LNCAP (cell line): Measurements from ENCODE around the gene TPP1.

Experiments used
- CTCF ChIP-seq: fragments of 450-650 bp; IDR thresholded peaks from 2 replicates; pipeline ENCODE4 v1.5.1; 2017; ENCODE audit warnings: mild to moderate bottlenecking

TPP1 gene

GRCh38 chr11:6619004-6619745 is at the start of gene TPP1:
TSS of gene TPP1 (minus strand) at chr11:6619422. CDS start at chr11:6619400, 22 bp downstream.
- TF ChIP-seq CTCF = no peak

- TF ChIP-seq CTCF = peak; percentile 42; the same call in 1 of the 2 replicates
Measured at GRCh38 chr11:6667733-6668374, 48.6 kb upstream of the TPP1 start.

GRCh38 chr11:6666302-6667183 is 47.3 kb upstream of the TPP1 start:
- no peak for TF ChIP-seq CTCF

- TF ChIP-seq CTCF = no peak
Measured at GRCh38 chr11:6664551-6664950, 45.3 kb upstream of the TPP1 start.

GRCh38 chr11:6663794-6664469 is 44.7 kb upstream of the TPP1 start:
- no peak for TF ChIP-seq CTCF

GRCh38 chr11:6660712-6661111 is 41.5 kb upstream of the TPP1 start:
- no peak for TF ChIP-seq CTCF

GRCh38 chr11:6658647-6659046 is 39.4 kb upstream of the TPP1 start:
- no peak for TF ChIP-seq CTCF
